ENCODE measurements around the gene FHIT.
"Not testable (repeated sequence)": the region's sequence is repeated elsewhere in the genome, so short reads cannot be mapped to it uniquely, and the experiment has no call there.

FHIT gene

DNA sequence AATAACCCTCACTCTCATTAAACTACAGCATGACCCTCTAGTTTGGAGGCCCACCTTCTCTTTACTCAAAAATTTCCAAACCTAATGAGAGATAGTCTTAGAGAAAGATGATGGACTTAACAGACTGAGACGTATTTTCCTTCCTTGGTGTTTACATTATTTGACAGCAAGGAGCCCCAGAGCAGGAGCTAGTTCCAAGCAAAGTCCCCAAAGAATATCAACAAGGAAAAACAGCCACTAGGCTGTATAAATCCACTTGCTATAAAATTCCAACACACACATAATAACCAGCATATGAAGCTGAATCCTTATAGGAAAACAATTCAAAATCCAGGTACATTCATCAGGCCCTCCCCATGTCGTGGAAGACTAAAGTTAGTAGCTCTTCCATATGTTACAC is 660.0 kb downstream of the FHIT start:
- DNase-seq: no peak

DNA sequence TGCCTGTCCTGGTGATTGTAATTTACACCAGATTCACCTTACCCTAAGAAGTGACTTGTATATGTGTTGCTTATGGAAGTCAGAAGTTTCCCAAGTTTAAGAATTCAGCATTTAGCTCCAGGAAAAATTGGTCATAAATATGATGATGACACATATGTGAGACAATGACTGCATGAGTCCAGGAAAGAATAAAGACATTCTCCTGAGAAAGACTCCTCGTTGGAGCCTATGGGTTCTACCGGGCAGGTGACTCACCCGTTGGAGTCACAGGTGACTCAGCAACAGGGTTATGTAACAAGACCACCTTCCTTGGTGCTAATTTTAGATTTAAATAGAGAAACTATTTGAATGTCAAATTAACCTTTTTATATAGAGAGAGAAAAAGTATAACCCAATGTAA is 662.4 kb downstream of the FHIT start:
- no peak for DNase-seq

DNA sequence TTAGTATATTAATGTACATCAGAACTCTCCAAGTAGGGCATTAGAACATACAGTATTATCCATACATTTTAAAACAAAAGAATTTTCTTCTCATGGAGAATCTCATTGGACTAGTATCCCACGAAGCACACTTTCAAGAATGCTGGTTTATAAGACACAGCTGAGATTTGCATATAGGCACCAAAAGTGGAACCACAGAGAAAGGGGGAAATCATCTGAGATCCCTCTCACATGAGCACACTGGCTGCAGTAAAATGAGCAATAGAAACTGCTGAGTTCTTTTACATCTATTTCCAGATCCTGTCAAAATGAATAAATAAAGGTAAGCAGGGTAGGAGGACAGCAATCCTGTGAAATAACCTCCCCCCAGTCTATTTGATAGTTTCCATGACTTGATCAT is 665.3 kb downstream of the FHIT start:
- no peak for DNase-seq

DNA sequence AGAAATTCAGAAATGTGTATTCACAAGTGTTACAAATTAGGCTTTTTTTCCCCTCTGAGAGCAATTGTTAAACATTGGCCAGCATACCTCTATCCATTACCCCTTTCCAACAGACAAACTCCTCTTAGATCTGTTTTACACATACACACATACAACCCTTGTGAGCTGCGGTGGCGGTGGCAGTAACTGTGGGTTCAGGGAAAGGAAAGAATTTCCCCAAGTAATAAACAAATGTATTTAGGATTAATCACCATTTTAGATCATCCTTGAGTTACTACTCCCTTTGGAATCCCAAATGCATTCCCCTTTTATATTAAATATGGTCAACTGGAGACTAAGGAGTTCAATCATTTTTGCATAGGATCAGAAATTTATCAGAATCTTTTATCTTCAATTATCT is 667.0 kb downstream of the FHIT start:
- DNase-seq: no peak

DNA sequence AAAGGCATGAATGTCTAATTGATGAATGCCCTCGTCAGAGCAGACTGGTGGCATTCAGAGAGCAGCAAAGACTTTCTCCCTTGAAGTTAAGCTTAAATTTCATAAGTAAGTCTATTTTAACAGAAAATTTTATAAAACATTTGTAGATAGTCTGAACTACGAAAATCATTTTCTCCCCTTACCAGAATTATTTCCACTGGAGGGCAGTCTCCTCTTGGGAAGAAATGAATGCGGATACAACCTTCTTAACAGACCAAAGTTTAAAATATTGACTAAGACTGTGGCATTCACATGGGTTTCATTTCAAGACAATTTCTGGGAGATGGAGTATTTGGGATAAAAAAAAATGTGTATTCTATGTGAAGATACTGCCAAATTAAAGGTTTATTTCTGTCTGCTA is 669.0 kb downstream of the FHIT start:
- no peak for DNase-seq

DNA sequence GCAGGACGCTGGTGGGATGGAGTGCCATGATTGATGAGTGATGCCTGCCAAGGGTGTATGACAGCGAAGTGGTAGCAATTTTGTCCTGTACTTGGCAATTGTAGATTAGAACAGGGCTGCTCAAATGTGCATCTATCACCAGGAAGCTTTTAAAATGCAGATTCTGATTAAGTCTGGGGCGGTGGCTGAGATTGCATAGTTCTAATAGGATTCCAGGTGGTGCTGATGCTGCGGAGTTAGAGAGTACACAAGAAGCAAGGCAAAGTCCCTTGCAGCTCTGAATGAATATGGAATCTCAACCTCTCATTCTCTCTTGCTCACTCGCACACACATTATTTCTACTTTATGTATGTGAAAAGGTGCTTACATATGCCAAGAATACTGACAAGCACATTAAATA is 670.4 kb downstream of the FHIT start:
- DNase-seq: no peak

DNA sequence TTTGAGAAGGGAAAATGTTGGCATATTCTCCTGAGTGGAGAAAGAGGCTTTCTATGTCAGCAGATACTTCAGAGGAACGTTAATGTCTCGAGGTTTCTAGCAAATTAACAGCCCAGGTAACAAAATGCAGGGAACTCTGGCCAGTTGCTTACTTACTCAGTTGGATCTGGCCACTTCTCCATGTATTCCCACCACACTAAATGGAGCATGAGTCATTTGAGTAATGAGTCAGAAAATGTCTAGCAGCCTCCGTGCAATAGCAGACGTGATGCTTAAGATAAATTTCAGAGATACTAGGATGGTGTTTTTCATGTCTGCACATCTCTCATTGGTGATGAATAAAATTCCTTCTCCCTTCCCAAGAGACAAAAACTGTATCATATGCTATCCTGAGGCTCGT is 671.5 kb downstream of the FHIT start:
- no peak for DNase-seq

DNA sequence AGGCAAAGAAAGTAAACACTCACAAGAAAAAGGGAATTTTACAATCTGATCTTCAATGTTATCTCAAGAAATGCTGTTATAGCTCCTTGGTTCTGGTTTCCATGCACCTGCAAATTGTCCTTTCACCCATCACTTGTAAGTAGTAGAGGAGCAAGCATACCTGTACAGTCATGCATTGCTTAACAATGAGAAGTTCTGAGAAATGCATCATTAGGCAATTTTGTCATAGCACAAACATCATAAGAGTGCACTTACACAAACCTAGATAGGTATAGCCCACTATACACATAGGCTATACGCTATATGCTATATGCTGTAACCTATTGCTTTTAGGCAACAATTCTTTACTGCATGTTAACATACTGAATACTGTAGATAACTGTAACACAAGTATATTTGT is 672.3 kb downstream of the FHIT start:
- no peak for DNase-seq

DNA sequence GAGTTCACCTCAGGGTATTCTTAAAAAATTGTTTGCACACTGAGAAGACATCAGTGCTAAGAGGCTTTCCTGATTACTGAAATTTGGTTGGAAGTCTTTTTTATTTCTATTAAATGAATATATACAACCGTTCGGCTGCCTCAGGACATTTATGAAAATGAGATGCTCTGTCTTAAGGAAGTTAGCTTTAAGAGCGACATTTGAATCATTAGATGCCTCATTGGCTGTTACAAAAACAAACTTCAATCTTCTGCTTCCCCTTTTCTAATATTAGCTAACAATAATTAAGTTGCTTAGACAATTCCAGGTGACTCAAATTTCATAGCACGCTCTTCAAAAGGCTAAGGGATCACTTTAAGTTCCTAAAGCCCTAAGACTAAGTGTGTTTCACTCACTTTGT is 673.7 kb downstream of the FHIT start:
- DNase-seq: no peak

DNA sequence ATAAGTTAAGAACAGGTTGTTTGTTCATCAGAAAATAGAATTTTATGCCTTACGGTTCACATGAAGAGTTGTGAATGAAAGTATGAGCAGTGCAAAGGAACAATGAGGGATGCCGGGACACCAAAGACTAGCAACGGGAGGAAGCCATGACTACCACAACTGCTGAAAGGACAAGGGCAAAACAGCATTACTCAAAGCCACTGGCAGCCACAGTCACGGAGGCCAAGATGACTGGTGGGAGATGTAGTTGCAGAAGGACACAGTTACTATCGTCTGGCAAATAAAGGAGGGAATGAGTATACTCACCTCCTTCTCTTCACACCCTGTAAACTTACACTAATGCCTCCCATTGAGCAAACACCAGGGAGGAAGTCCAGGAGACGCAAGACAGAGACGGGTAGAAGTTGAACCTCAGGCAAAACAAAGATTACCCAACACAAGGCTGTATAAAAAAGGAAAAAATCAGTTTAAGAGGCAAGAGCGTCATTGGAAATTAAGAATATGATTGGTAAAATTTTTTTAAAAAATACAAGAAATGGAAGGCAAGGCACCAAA is 675.5 kb downstream of the FHIT start:
- no peak for DNase-seq

DNA sequence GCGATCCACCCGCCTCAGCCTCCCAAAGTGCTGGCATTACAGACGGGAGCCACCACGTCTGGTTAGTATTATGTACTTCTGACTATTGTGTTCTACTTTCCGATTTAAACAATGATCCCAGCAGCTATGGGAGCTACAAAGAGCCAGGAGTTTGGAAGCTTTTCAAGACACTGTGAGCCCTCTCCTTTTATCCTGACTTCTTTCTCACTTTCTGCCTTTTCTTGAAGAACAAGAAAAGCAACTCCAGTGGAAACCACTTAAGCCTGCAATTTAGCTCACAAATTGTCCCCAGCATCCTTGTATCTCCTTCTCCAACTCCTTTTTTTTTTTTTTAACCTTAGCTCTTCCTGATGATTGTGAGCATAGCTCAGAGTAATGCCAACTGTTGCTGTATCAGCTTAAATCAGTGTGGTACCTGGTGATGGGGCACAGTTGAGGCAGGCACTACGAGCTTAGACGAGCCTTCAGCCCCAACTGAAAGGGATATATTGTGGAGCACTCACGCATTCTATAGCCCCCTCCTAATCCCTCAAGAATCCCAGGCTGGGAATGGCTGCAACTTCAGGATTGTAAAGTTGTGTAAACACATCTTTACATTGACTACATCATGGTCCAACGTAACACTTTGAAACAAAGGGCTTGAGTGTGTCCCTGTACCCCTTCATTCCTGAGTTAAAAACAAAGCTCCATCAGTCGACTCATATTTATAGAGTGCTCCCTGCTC is 677.0 kb downstream of the FHIT start:
- DNase-seq: no peak

DNA sequence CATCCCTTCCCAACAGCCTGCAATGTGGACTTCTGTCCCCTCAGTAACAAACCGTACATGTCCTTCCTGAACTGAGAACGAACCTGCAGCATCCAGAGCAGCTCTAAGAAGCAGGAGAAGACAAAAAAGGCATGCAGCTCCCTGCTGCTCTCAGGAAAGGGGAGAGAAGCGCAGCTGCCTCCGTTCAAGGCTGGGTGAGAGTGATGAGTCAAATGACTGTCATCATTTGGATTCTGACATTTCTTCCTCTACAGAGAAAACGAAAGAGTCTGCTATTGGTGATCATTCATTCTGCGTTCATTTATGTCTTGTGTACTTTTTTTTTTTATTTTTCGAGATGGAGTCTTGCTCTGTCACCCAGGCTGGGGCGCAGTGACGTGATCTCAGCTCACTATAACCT is 677.8 kb downstream of the FHIT start:
- no peak for DNase-seq

DNA sequence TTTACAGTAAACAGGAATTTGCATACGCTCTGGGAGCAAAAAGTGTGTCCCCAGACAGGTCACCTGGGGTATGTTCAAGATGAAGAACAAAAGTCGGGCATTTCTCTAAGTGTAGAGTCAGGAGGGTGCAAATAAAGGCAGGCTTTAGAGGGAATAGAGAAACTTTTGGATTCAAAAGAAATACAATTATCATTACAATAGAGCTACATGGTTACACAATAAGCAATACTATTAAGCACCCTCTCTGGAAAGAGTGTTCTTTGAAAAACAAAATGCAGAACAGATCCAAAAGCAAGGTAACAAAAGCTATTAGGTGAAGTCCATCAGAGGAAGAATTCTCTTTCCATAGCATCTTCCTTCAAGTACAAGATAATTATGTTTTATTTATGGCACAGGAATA is 679.7 kb downstream of the FHIT start:
- no peak for DNase-seq

DNA sequence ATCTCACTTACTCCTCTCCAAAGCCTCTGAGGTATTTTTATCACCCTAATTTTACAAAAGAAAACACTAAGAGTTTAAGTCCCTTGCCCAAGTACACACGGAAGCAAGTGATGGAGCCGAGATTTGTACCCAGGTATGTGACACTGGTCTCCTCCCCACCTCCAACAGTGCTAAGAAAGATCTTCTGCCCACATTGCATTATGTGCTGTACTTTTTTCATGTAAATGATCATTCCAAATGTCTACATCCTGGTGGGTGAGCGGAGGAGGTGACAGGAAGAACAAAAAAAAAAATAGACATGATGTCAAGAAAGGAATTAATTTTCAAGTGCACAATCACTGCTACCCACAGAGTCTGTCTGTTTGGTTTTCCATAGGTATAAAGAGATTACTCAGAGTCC is 694.1 kb downstream of the FHIT start:
- DNase-seq: no peak

DNA sequence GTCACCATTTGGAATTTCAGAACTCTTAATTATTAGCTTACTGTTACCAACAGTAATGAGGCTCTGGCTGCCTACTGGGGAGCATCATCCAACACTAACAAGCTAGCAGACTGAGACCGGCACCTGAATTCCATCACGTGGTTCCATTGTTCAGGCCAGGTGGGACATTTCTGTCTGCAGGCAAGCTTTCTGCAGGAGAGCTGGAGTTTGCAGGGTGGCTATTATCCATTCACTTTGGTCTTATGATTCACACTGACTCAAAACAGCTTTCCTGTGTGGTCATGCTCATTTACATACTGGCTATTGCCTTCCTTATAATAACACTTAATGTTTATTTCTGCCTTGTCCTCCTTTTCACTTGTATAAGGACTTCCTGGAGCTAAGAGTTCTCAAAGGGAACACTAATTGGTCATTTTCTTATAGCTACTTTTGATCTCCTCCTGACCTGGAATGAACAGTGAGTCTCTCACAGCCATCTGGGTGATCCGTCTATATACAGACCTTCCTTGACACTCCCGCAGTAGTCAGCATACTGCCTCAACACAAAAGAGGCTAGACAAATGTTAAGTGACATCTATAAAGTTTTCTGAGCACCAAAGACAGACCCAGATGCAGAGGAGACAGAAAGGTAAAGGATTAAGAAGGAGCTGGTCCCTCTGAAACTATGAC is 695.4 kb downstream of the FHIT start:
- no peak for DNase-seq

DNA sequence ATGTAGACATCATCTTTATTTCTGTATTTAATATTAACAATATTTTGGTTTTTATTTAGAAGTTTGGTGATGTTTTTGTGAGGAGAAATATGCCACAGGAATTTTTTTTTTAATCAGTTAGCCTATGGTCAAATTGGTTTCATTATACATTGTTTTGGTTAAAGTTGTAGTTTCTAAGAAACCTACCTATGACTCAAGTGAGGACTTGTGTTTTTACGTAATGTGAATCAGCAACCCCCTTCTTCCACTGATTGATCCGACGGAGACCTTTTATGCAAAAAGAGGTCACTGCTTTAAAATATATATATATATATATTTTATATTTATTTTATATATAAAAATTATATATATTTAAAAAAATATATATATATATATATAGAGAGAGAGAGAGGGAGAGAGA is 698.1 kb downstream of the FHIT start:
- no peak for DNase-seq

DNA sequence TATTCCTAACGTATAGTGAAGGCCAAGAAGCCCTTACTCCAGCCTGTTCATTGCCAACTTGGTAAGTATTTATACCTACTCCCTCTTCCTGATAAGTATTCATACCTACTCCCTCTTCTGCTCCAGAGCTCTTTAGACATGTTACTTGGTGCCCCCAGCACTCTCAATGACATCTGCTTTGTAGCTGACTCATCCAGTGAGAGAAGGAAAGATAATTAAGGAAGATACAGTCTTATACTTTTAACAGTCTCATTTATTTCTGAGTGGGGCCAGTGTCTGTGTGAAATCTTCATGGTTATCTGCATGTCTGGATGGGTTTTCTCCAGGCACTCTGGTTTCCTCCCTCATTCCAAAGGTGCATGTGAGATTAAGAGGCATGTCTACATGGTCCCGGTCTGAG is 698.7 kb downstream of the FHIT start:
- no peak for DNase-seq

DNA sequence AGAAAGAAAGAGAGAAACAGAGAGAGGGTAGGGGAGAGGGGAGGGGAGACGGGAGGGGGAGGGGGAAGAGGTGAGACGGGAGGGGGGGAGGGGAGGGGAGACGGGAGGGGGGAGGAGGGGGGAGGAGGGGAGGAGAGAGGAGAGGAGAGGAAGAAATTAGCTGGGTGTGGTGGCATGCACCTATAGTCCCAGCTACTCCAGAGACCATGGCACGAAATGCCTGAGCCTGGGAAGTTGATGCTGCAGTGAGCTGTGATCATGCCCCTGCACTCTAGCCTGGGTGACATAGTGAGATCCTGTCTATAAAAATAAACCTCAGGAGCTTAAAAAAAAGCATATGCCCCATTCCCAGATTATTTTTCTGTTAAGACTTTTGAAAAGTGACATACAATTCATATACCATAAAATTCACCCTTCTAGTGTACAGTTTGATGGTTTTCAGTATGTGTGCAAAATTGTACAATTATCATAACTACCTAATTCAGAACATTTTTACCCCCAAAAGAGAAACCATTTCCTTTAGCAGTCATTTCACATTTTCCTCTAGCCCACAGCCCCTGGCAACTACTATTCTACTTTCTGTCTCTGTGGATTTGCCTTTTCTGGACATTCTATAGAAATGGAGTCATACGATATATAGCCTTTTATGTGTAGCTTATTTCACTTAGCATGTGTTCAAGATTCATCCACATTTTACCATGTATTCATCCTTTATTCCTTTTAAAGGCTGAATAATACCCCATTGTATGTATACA is 699.6 kb downstream of the FHIT start:
- DNase-seq: no peak

DNA sequence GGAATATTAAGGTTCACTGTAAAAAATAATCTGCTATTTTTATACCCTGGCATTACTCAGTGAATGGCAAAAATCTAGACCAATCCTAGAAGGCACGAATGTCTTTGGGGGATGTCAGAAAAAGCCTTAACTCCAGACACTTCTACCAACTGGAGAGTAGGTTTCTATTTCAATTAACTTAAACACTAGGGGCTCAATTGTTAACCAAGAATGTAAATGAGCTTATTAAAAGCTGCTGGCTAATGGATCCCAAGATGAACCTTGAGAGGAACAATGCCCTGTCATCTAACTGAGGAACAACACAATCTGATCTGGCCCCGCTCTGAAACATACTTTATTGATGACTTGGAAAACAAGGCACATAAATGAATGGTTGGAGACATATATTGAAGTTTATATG is 701.4 kb downstream of the FHIT start:
- DNase-seq: no peak

DNA sequence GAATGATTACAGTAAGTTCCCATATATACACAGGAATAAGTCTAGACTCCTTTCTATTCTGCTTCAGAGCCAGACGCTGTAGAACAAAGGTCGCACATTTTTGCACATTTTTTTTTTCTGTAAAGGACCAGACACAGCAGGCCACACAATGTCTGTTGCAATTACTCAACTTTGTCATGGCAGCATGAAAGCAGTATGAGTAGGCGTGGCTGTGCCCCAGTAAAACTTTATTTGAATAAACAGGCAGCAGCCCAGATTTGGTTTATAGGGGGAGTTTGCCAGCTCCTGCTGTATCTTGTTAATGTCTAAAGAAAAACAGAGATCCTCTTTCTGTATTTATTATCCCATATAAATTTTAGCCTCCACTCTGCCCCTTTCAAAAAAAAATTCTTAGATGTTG is 708.3 kb downstream of the FHIT start:
- no peak for DNase-seq

DNA sequence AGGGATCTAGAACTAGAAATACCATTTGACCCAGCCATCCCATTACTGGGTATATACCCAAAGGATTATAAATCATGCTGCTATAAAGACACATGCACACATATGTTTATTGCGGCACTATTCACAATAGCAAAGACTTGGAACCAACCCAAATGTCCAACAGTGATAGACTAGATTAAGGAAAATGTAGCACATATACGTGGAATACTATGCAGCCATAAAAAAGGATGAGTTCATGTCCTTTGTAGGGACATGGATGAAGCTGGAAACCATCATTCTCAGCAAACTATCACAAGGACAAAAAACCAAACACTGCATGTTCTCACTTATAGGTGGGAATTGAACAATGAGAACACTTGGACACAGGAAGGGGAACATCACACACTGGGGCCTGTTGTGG is 711.9 kb downstream of the FHIT start:
- DNase-seq: not testable (repeated sequence)

DNA sequence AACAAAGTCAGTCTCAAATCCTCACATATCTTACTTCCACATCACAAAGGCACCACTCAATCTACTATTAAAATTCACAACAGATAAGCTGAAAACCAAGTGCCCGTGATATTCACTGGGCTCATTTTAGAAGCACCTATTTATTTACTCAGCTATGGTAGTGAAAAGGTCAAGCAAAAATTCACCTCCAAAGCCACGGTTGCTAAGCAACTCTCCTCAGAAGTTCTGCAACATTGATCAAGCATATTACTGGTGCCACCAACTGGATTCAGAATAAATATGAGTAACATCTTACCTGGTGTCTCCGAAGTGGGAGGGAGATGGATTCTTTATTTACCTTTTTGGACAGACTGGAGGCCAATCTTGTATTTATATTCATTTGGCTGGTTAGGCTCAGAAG is 714.8 kb downstream of the FHIT start:
- no peak for DNase-seq

DNA sequence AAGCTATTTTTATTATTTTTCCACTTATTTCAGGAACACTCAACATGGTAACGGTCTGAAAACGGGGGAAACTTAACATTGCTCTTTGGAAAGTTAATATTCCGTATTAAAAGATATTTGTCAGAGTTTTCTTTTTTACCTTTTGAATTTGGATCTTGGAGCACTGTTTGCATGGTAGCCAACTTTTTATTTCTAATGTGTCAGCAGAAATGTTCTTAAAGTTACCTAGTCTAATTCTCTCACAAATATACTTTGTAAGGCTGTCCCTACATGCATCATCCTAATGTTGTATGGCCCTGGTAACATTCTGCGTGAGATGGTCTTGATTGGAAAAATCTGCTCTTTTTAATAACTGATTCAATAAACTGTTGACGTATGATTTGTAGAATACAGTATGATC is 719.5 kb downstream of the FHIT start:
- DNase-seq: no peak

DNA sequence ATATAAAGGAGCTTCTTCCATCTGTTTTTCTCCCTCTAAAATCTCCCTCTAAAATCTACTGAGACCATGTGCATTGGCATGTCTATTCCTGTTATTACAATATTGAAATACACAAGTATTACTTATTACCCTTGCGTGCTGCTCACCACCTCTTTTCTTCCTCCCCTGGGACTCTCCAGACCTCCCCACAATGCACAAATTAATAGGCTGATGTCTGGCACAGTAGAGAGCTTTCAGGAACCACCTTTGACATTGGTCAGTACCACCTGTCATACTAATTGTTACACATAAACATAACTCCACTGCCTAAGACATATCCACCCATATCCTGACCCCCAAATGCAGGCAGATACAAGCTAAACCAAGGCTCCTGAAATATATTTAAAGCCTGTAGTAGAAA is 722.6 kb downstream of the FHIT start:
- no peak for DNase-seq
